GM12872 (cell line): ENCODE measurements around the gene WDR7.

Source experiments
- CTCF ChIP-seq: IDR thresholded peaks from 3 replicates; pipeline ENCODE4 v1.5.1; 2011; ENCODE audit warnings: low read depth, mild to moderate bottlenecking, low read length, moderate library complexity; ENCODE audit not compliant: insufficient read depth

WDR7 gene

GRCh38 chr18:57084331-57085271, 433.4 kb downstream of the WDR7 start:
- TF ChIP-seq CTCF: no peak

GRCh38 chr18:57085371-57085770, 434.2 kb downstream of the WDR7 start:
- TF ChIP-seq CTCF: no peak

GRCh38 chr18:57086163-57086562, 435.0 kb downstream of the WDR7 start:
- TF ChIP-seq CTCF: no peak
